ENCODE measurements around the gene SEC61A2.
"Not testable (repeated sequence)": the region's sequence is repeated elsewhere in the genome, so short reads cannot be mapped to it uniquely, and the experiment has no call there.

Gene SEC61A2

GRCh38 chr10:12129222-12130111, at the start of gene SEC61A2:
SEC61A2 (plus strand) TSS chr10:12129677; CDS start chr10:12129788, 111 bp downstream.
- peak; percentile 93 to 94 for ATAC-seq

- no peak for ATAC-seq
Measured at GRCh38 chr10:12081470-12081869, 48.0 kb upstream of the SEC61A2 start.

GRCh38 chr10:12081879-12082557, 47.5 kb upstream of the SEC61A2 start:
- ATAC-seq: no peak

GRCh38 chr10:12088919-12089318, 40.6 kb upstream of the SEC61A2 start:
- no peak for ATAC-seq

- ATAC-seq: no peak
Measured at GRCh38 chr10:12091421-12091820, 38.1 kb upstream of the SEC61A2 start.

- ATAC-seq: not testable (repeated sequence)
Measured at GRCh38 chr10:12097361-12097760, 32.1 kb upstream of the SEC61A2 start.

GRCh38 chr10:12097791-12098190, 31.7 kb upstream of the SEC61A2 start:
- ATAC-seq: no peak

GRCh38 chr10:12098966-12099365, 30.5 kb upstream of the SEC61A2 start:
- ATAC-seq: no peak

GRCh38 chr10:12103802-12104201, 25.7 kb upstream of the SEC61A2 start:
- ATAC-seq: no peak

GRCh38 chr10:12107781-12108180, 21.7 kb upstream of the SEC61A2 start:
- ATAC-seq: no peak

- no peak for ATAC-seq
Measured at GRCh38 chr10:12109286-12109685, 20.2 kb upstream of the SEC61A2 start.

- no peak for ATAC-seq
Measured at GRCh38 chr10:12111528-12111927, 17.9 kb upstream of the SEC61A2 start.

- no peak for ATAC-seq
Measured at GRCh38 chr10:12113627-12114026, 15.8 kb upstream of the SEC61A2 start.

- ATAC-seq: no peak
Measured at GRCh38 chr10:12121673-12122072, 7.8 kb upstream of the SEC61A2 start.

- peak; percentile 8 to 31 for ATAC-seq
Measured at GRCh38 chr10:12130237-12130872, 878 bp downstream of the SEC61A2 start.

GRCh38 chr10:12135631-12136030, 6.2 kb downstream of the SEC61A2 start:
- no peak for ATAC-seq

GRCh38 chr10:12140038-12140437, 10.6 kb downstream of the SEC61A2 start:
- ATAC-seq: no peak

GRCh38 chr10:12144538-12144937, 15.1 kb downstream of the SEC61A2 start:
- ATAC-seq: no peak

- ATAC-seq: no peak
Measured at GRCh38 chr10:12150163-12150562, 20.7 kb downstream of the SEC61A2 start.

GRCh38 chr10:12154516-12154915, 25.0 kb downstream of the SEC61A2 start:
- no peak for ATAC-seq

GRCh38 chr10:12156367-12157123, 27.1 kb downstream of the SEC61A2 start:
- ATAC-seq: no peak

GRCh38 chr10:12158111-12158510, 28.6 kb downstream of the SEC61A2 start:
- no peak for ATAC-seq

GRCh38 chr10:12160664-12161063, 31.2 kb downstream of the SEC61A2 start:
- peak in 1 of 2 donors; percentile 17 for ATAC-seq
